SK-N-SH (cell line): ENCODE results near the gene PDE9A.

Source experiments
- CTCF ChIP-seq: fragments of 200-600 bp; sonication (generic); IDR thresholded peaks from 2 replicates; pipeline ENCODE4 v1.6.1; 2017; ENCODE audit warnings: antibody characterized with exemption, mild to moderate bottlenecking, moderate library complexity
- EP300 ChIP-seq, 2 experiments: IDR thresholded peaks; 2 replicates each; pipeline versions ENCODE4 v1.4.0 to v1.6.1; 2012; ENCODE audit warnings: borderline replicate concordance in 1 of 2, low read depth in 1 of 2, low read length in 1 of 2
- EZH2phosphoT487 ChIP-seq: fragments of 200-600 bp; sonication (generic); IDR thresholded peaks from 2 replicates; pipeline ENCODE4 v1.6.1; 2017; ENCODE audit warnings: low read depth, mixed run types, mild to moderate bottlenecking, antibody characterized with exemption, moderate library complexity, borderline replicate concordance
- GABPA ChIP-seq: IDR thresholded peaks from 2 replicates; pipeline ENCODE4 v1.4.0; 2012; ENCODE audit warnings: low read depth, mild to moderate bottlenecking
- JUND ChIP-seq: IDR thresholded peaks from 2 replicates; pipeline ENCODE4 v1.4.0; 2012
- MAX ChIP-seq: IDR thresholded peaks from 2 replicates; pipeline ENCODE4 v1.4.0; 2012; ENCODE audit warnings: low read depth
- POLR2AphosphoS5 ChIP-seq: IDR thresholded peaks from 2 replicates; pipeline ENCODE4 v1.6.1; 2012; ENCODE audit warnings: low read depth, low read length
- RAD21 ChIP-seq: IDR thresholded peaks from 2 replicates; pipeline ENCODE4 v1.6.1; 2012; ENCODE audit warnings: mild to moderate bottlenecking, low read length
- SIN3A ChIP-seq: IDR thresholded peaks from 2 replicates; pipeline ENCODE4 v1.6.1; 2012; ENCODE audit warnings: low read depth, mild to moderate bottlenecking, low read length, moderate library complexity, borderline replicate concordance
- TAF1 ChIP-seq: IDR thresholded peaks from 2 replicates; pipeline ENCODE4 v1.6.1; 2012; ENCODE audit warnings: low read depth, mild to moderate bottlenecking, low read length, moderate library complexity, borderline replicate concordance
- TCF12 ChIP-seq: IDR thresholded peaks from 2 replicates; pipeline ENCODE4 v1.4.0; 2012
- USF1 ChIP-seq: IDR thresholded peaks from 2 replicates; pipeline ENCODE4 v1.4.0; 2012; ENCODE audit warnings: low read depth, borderline replicate concordance
- YY1 ChIP-seq: IDR thresholded peaks from 2 replicates; pipeline ENCODE4 v1.4.0; 2012; ENCODE audit warnings: low read depth, mild to moderate bottlenecking

- TF ChIP-seq CTCF: no peak
- TF ChIP-seq JUND: no peak
- TF ChIP-seq RAD21: no peak
- TF ChIP-seq GABPA: no peak
- no peak for TF ChIP-seq POLR2AphosphoS5
- no peak for TF ChIP-seq EP300 (IDR thresholded peaks at IDR 0.05; ENCODE audit: borderline replicate concordance in 1 of 2, low read depth in 1 of 2, low read length in 1 of 2)
- no peak for TF ChIP-seq EZH2phosphoT487
- TF ChIP-seq YY1: no peak
- no peak for TF ChIP-seq MAX
- no peak for TF ChIP-seq SIN3A
- TF ChIP-seq TCF12: no peak
- no peak for TF ChIP-seq USF1
- TF ChIP-seq TAF1: no peak
These were observed 4.4 kb downstream of the PDE9A start for GRCh38 chr21:42657676-42658319.
